SK-N-SH treated with all-trans-retinoic acid at 6 μM for 48 hours (cell line): ENCODE results near the gene GPHN.

Experiments
- ARNTL ChIP-seq: fragments of 450-650 bp; formaldehyde crosslinking; IDR thresholded peaks from 2 replicates; pipeline ENCODE4 v1.5.0; 2020; ENCODE audit warnings: low read depth, mild to moderate bottlenecking, moderate library complexity, borderline replicate concordance
- BACH2 ChIP-seq: fragments of 250-450 bp; sonication (Bioruptor Pico); IDR thresholded peaks from 2 replicates; pipeline ENCODE4 v1.9.0; 2021; ENCODE audit warnings: mild to moderate bottlenecking, borderline replicate concordance
- ISL1 ChIP-seq: fragments of 250-450 bp; sonication (Bioruptor Pico); IDR thresholded peaks from 2 replicates; pipeline ENCODE4 v2.1.2; 2022; ENCODE audit warnings: mild to moderate bottlenecking, moderate library complexity
- PPARA ChIP-seq: fragments of 250-450 bp; sonication (Bioruptor Pico); IDR thresholded peaks from 2 replicates; pipeline ENCODE4 v1.5.0; 2020; ENCODE audit warnings: mild to moderate bottlenecking, borderline replicate concordance
- RARB ChIP-seq: fragments of 250-450 bp; sonication (Bioruptor Pico); IDR thresholded peaks from 2 replicates; pipeline ENCODE4 v1.8.0; 2021; ENCODE audit warnings: mild to moderate bottlenecking, moderate library complexity
- SNAI2 ChIP-seq: fragments of 250-450 bp; sonication (Bioruptor Pico); IDR thresholded peaks from 2 replicates; pipeline ENCODE4 v1.5.0; 2020; ENCODE audit warnings: mild to moderate bottlenecking, moderate library complexity
- TCF4 ChIP-seq: fragments of 250-450 bp; sonication (Bioruptor Pico); IDR thresholded peaks from 2 replicates; pipeline ENCODE4 v1.8.0; 2021; ENCODE audit warnings: mild to moderate bottlenecking, moderate library complexity, borderline replicate concordance
- ZC3H10 ChIP-seq: fragments of 250-450 bp; sonication (Bioruptor Pico); IDR thresholded peaks from 2 replicates; pipeline ENCODE4 v1.5.1; 2021; ENCODE audit warnings: mild to moderate bottlenecking, moderate library complexity
- ZFP3 ChIP-seq: fragments of 250-450 bp; sonication (Bioruptor Pico); IDR thresholded peaks from 2 replicates; pipeline ENCODE4 v1.5.0; 2020; ENCODE audit warnings: mild to moderate bottlenecking, moderate library complexity
- TF ChIP-seq, protein P1 (sequence below): fragments of 250-450 bp; sonication (Bioruptor Pico); IDR thresholded peaks from 2 replicates; pipeline ENCODE4 v1.5.1; 2020; ENCODE audit warnings: low read depth, mild to moderate bottlenecking, moderate library complexity
- TF ChIP-seq, protein P2 (sequence below): fragments of 250-450 bp; sonication (Bioruptor Pico); IDR thresholded peaks from 2 replicates; pipeline ENCODE4 v1.5.0; 2020; ENCODE audit warnings: mild to moderate bottlenecking, moderate library complexity
- TF ChIP-seq, protein P3 (sequence below): fragments of 250-450 bp; sonication (Bioruptor Pico); IDR thresholded peaks from 2 replicates; pipeline ENCODE4 v1.5.1; 2021; ENCODE audit warnings: mild to moderate bottlenecking, moderate library complexity
- TF ChIP-seq, protein P4 (sequence below): fragments of 250-450 bp; sonication (Bioruptor Pico); IDR thresholded peaks from 2 replicates; pipeline ENCODE4 v1.8.0; 2020; ENCODE audit warnings: mild to moderate bottlenecking, moderate library complexity, borderline replicate concordance
- TF ChIP-seq, protein P5 (sequence below): fragments of 250-450 bp; sonication (Bioruptor Pico); IDR thresholded peaks from 2 replicates; pipeline ENCODE4 v1.8.0; 2021; ENCODE audit warnings: low read depth, mild to moderate bottlenecking, moderate library complexity, borderline replicate concordance

DNA sequence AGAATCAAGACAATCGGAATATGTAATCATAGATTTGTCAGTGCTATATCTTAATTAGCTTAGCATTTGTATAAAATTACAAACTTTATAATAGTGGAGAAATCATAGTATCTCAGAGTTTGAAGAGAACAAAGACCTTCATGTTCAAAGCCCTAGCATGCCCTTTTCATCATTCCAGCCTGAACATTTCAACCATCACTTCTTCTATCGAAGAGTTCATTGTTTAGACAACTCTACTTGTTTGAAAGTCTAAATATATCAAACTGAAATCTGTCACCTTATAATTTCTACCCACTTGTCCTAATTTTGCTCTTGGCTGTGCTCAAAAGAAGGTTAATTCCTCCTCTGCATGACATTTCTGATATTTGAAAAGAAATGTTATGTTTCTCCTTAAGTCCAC is 325.9 kb downstream of the GPHN start:
- TF ChIP-seq, protein P1, sequence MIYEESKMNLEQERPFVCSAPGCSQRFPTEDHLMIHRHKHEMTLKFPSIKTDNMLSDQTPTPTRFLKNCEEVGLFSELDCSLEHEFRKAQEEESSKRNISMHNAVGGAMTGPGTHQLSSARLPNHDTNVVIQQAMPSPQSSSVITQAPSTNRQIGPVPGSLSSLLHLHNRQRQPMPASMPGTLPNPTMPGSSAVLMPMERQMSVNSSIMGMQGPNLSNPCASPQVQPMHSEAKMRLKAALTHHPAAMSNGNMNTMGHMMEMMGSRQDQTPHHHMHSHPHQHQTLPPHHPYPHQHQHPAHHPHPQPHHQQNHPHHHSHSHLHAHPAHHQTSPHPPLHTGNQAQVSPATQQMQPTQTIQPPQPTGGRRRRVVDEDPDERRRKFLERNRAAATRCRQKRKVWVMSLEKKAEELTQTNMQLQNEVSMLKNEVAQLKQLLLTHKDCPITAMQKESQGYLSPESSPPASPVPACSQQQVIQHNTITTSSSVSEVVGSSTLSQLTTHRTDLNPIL (CRISPR knock-in tag), result no peak
- TF ChIP-seq SNAI2 (no peak), RARB (CRISPR knock-in tag) (no peak), ISL1 (CRISPR knock-in tag) (no peak), PPARA (CRISPR knock-in tag) (no peak), TCF4 (CRISPR knock-in tag) (no peak), BACH2 (CRISPR knock-in tag) (no peak), ZC3H10 (no peak), ARNTL (no peak), ZFP3 (CRISPR knock-in tag) (no peak)
- TF ChIP-seq, protein P2, sequence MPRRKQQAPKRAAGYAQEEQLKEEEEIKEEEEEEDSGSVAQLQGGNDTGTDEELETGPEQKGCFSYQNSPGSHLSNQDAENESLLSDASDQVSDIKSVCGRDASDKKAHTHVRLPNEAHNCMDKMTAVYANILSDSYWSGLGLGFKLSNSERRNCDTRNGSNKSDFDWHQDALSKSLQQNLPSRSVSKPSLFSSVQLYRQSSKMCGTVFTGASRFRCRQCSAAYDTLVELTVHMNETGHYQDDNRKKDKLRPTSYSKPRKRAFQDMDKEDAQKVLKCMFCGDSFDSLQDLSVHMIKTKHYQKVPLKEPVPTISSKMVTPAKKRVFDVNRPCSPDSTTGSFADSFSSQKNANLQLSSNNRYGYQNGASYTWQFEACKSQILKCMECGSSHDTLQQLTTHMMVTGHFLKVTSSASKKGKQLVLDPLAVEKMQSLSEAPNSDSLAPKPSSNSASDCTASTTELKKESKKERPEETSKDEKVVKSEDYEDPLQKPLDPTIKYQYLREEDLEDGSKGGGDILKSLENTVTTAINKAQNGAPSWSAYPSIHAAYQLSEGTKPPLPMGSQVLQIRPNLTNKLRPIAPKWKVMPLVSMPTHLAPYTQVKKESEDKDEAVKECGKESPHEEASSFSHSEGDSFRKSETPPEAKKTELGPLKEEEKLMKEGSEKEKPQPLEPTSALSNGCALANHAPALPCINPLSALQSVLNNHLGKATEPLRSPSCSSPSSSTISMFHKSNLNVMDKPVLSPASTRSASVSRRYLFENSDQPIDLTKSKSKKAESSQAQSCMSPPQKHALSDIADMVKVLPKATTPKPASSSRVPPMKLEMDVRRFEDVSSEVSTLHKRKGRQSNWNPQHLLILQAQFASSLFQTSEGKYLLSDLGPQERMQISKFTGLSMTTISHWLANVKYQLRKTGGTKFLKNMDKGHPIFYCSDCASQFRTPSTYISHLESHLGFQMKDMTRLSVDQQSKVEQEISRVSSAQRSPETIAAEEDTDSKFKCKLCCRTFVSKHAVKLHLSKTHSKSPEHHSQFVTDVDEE (CRISPR knock-in tag), result no peak
- TF ChIP-seq, protein P3, sequence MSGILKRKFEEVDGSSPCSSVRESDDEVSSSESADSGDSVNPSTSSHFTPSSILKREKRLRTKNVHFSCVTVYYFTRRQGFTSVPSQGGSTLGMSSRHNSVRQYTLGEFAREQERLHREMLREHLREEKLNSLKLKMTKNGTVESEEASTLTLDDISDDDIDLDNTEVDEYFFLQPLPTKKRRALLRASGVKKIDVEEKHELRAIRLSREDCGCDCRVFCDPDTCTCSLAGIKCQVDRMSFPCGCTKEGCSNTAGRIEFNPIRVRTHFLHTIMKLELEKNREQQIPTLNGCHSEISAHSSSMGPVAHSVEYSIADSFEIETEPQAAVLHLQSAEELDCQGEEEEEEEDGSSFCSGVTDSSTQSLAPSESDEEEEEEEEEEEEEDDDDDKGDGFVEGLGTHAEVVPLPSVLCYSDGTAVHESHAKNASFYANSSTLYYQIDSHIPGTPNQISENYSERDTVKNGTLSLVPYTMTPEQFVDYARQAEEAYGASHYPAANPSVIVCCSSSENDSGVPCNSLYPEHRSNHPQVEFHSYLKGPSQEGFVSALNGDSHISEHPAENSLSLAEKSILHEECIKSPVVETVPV (CRISPR knock-in tag), result no peak
- TF ChIP-seq, protein P4, sequence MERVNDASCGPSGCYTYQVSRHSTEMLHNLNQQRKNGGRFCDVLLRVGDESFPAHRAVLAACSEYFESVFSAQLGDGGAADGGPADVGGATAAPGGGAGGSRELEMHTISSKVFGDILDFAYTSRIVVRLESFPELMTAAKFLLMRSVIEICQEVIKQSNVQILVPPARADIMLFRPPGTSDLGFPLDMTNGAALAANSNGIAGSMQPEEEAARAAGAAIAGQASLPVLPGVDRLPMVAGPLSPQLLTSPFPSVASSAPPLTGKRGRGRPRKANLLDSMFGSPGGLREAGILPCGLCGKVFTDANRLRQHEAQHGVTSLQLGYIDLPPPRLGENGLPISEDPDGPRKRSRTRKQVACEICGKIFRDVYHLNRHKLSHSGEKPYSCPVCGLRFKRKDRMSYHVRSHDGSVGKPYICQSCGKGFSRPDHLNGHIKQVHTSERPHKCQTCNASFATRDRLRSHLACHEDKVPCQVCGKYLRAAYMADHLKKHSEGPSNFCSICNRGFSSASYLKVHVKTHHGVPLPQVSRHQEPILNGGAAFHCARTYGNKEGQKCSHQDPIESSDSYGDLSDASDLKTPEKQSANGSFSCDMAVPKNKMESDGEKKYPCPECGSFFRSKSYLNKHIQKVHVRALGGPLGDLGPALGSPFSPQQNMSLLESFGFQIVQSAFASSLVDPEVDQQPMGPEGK (CRISPR knock-in tag), result no peak
- TF ChIP-seq, protein P5, sequence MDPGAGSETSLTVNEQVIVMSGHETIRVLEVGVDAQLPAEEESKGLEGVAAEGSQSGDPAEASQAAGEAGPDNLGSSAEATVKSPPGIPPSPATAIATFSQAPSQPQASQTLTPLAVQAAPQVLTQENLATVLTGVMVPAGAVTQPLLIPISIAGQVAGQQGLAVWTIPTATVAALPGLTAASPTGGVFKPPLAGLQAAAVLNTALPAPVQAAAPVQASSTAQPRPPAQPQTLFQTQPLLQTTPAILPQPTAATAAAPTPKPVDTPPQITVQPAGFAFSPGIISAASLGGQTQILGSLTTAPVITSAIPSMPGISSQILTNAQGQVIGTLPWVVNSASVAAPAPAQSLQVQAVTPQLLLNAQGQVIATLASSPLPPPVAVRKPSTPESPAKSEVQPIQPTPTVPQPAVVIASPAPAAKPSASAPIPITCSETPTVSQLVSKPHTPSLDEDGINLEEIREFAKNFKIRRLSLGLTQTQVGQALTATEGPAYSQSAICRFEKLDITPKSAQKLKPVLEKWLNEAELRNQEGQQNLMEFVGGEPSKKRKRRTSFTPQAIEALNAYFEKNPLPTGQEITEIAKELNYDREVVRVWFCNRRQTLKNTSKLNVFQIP (CRISPR knock-in tag), result no peak
